GM12874 (cell line): ENCODE results near the gene KRT86.

Source experiments
- CTCF ChIP-seq: IDR thresholded peaks from 2 replicates; pipeline ENCODE4 v1.5.1; 2011; ENCODE audit warnings: low read depth, mild to moderate bottlenecking, control low read depth, low read length, moderate library complexity; ENCODE audit not compliant: insufficient read depth

The KRT86 gene

DNA sequence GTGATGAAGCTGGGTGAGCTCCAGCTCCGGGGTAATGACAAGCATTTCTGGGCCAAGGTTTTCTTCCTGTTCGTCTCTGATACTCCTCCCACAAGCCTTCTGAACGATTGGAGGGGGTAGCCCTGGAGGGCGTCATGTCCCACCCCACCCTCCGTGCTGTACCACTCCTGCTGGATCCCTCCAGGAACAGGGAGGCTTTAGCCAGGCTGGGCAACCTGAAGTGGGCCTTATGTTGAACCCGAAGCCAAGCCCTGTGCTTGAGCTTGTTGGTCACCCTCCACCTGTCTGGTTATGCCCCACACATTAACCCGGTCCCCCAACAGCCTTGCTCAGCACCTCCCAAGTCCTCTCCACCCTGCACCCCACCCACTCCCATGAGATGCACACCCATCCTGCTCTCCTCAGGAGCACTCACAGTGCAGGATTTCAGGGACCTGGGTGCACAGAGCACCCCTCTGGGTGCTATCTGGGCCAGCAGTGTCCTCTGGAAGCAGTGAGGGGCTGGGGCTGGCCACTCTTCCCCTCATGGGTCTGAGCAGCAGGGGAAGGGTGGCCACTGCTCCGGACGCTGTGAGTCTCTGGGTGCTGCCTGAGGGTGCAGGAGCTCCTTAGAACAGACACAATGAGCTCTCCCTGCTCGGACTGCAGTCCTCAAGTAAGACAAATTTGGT, 53.5 kb downstream of the KRT86 start:
- TF ChIP-seq CTCF, result no peak

- TF ChIP-seq CTCF, result no peak
Observed at GRCh38 chr12:52331039-52331438, 56.6 kb downstream of the KRT86 start.

- no peak for TF ChIP-seq CTCF
Observed at GRCh38 chr12:52331833-52332232, 57.4 kb downstream of the KRT86 start.

DNA sequence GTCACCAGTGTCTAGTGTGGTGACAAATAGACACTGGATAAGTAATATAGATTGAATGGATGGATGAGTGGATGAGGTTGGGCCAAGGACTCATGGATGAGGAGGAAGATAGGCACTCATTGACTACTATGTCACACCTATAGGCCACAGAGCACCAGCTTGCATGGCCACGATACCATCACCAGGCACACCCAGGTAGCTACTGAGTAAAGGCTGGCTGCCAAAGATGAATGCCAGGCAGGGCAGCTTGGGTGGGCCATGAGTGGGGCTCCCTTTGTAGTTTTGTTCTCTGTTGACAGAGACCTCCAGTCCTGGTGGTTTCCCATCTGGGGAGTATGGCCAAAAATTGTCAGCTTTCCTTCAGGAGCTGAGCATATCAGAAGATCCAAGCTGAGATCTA, 57.9 kb downstream of the KRT86 start:
- no peak for TF ChIP-seq CTCF

DNA sequence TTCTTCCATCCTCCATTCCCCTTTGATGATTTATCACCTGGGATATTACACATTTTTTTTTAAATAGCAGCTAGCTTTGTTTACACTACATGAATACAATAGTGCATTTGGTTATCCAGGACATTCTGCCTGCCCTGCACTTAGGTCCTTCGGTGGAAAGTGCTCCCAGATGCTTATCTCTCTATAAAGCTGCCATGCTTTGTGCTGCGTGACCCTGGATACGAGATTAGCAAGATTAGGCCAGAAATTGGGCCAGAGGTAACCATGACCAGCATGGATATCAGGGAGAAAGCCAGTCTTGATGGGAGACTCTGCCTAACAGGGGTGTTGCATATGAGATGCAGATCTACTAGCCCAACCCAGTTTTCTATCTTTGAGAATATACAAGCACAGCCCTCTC, 58.9 kb downstream of the KRT86 start:
- no peak for TF ChIP-seq CTCF

- no peak for TF ChIP-seq CTCF
Observed at GRCh38 chr12:52334185-52334584, 59.7 kb downstream of the KRT86 start.

- TF ChIP-seq CTCF, result no peak
Observed at GRCh38 chr12:52335598-52336262, 61.3 kb downstream of the KRT86 start.
